WTC11 (cell line): ENCODE measurements around the gene TAF15. TPM values are rescaled to one million over a fixed set of nuclear protein-coding genes. Genes with fewer than 3 reads are reported as not detected.

Experiments
- ATAC-seq: fragments of 200-7000 bp; cut with Tn5 transposase; 2 replicates; pipeline ENCODE4 v1.10.0; 2021; ENCODE audit warnings: mild to moderate bottlenecking, moderate library complexity
- CTCF ChIA-PET: fragments of 300-600 bp; sonication (Branson Sonifier 250); formaldehyde crosslinking; loops from one replicate; lab custom pipeline; 2021; ENCODE audit warnings: antibody characterized with exemption; lab: Charles Lee
- POLR2A ChIA-PET: fragments of 350-600 bp; sonication (Branson Sonifier 250); formaldehyde crosslinking; loops from one replicate; lab custom pipeline; 2021; ENCODE audit warnings: antibody characterized with exemption; lab: Charles Lee
- DNase-seq: peaks from one replicate; pipeline ENCODE4 v3.0.0; 2021; ENCODE audit warnings: low spot score
- H3K27ac Mint-ChIP-seq: 2 replicates; pipeline ENCODE4 v1.8.0; 2021; ENCODE audit warnings: mixed read lengths
- H3K27me3 Mint-ChIP-seq: 2 replicates; pipeline ENCODE4 v1.8.0; 2021; ENCODE audit warnings: low read depth, mild to moderate bottlenecking, moderate library complexity, mixed read lengths
- H3K36me3 Mint-ChIP-seq: 2 replicates; pipeline ENCODE4 v1.8.0; 2021; ENCODE audit warnings: mixed read lengths
- H3K4me1 Mint-ChIP-seq: 2 replicates; pipeline ENCODE4 v1.8.0; 2022; ENCODE audit warnings: mixed read lengths
- H3K4me3 Mint-ChIP-seq: 2 replicates; pipeline ENCODE4 v1.8.0; 2021; ENCODE audit warnings: mild to moderate bottlenecking, moderate library complexity, mixed read lengths
- H3K9me3 Mint-ChIP-seq: 2 replicates; pipeline ENCODE4 v1.8.0; 2021; ENCODE audit warnings: mixed read lengths
- CBFB ChIP-seq: sonication (generic); formaldehyde crosslinking; IDR thresholded peaks from 2 replicates; pipeline ENCODE4 v1.8.1; 2022; ENCODE audit warnings: mild to moderate bottlenecking, low read depth, missing genetic modification reagents
- CREB1 ChIP-seq: sonication (generic); formaldehyde crosslinking; IDR thresholded peaks from 2 replicates; pipeline ENCODE4 v1.8.0; 2023; ENCODE audit warnings: mild to moderate bottlenecking, missing genetic modification reagents
- ELF4 ChIP-seq: sonication (generic); formaldehyde crosslinking; IDR thresholded peaks from 2 replicates; pipeline ENCODE4 v1.8.1; 2022; ENCODE audit warnings: low read depth, mild to moderate bottlenecking, moderate library complexity, missing genetic modification reagents
- HMGA2 ChIP-seq: fragments of 250-450 bp; sonication (Bioruptor Pico); IDR thresholded peaks from 2 replicates; pipeline ENCODE4 v1.4.0; 2021; ENCODE audit warnings: mild to moderate bottlenecking, moderate library complexity
- RELA ChIP-seq: sonication (generic); formaldehyde crosslinking; IDR thresholded peaks from 2 replicates; pipeline ENCODE4 v1.8.1; 2022; ENCODE audit warnings: missing genetic modification reagents, mild to moderate bottlenecking, borderline replicate concordance
- ZNF138 ChIP-seq: sonication (generic); formaldehyde crosslinking; conservative IDR thresholded peaks from 2 replicates; pipeline ENCODE4 v1.8.1; 2022; ENCODE audit warnings: mild to moderate bottlenecking, moderate library complexity, missing genetic modification reagents
- ZNF232 ChIP-seq: sonication (generic); formaldehyde crosslinking; IDR thresholded peaks from 2 replicates; pipeline ENCODE4 v1.8.0; 2022; ENCODE audit warnings: mild to moderate bottlenecking, missing genetic modification reagents
- total RNA-seq: library from RNA; stranded (reverse); gene quantifications from 3 replicates; pipeline ENCODE4 v1.2.3, GENCODE V29; 2021
- TF ChIP-seq, protein P1 (sequence below): fragments of 250-450 bp; sonication (Bioruptor Pico); IDR thresholded peaks from 2 replicates; pipeline ENCODE4 v1.9.0; 2021; ENCODE audit warnings: moderate library complexity, mild to moderate bottlenecking, inconsistent platforms, borderline replicate concordance
- TF ChIP-seq, protein P2 (sequence below): sonication (generic); formaldehyde crosslinking; IDR thresholded peaks from 2 replicates; pipeline ENCODE4 v1.8.0; 2023; ENCODE audit warnings: missing genetic modification reagents
- TF ChIP-seq, protein P3 (sequence below): sonication (generic); formaldehyde crosslinking; IDR thresholded peaks from 2 replicates; pipeline ENCODE4 v1.8.0; 2022; ENCODE audit warnings: mild to moderate bottlenecking, missing genetic modification reagents
- TF ChIP-seq, protein P4 (sequence below): fragments of 200-600 bp; IDR thresholded peaks from 2 replicates; pipeline ENCODE4 v1.8.0; 2022; ENCODE audit warnings: antibody characterized with exemption

Gene TAF15
- total RNA-seq, 1 experiment from 2014 or later, result 273 TPM

DNA sequence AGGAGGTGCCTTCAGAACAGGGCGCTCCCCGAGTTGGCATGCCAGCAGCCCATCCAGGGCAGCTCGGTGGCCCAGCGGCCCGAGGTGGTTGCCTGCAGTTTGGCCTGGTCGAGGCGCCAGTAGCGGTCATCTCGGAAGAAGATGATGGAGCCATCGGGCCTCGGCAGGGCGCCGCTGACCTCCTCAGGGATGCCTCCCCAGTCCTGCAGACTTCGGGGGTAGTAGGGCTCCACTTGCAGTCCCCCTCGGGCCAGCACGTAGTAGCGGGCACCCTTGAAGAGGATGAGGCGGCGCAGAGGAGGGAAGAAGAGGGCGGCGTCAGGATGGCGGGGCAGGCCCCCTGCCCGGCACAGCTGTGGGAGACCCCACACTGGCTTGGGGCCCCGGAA, 42.8 kb upstream of the TAF15 start:
- no peak for ATAC-seq
- no peak for DNase-seq
- Mint-ChIP-seq H3K4me1 (peaks cover 17% of the 10 kb centered on the region), H3K27me3 (peaks cover 6% of the 10 kb centered on the region), H3K36me3 (no peaks in the 10 kb centered on the region), H3K9me3 (0 out of 2 replicates have a peak, but pooled peaks cover 3% of the 10 kb centered on the region), H3K4me3 (no peak overlapping the region), H3K27ac (no peak overlapping the region)
- ChIA-PET POLR2A (no interaction called here), CTCF (interaction anchor here (0.8 to 4.6 kb wide), 7 partner anchors 11 to 43 kb away, joined by 3 to 161 read pairs (median 4); partner anchors contain the start of gene TAF15)
- TF ChIP-seq, protein P1, sequence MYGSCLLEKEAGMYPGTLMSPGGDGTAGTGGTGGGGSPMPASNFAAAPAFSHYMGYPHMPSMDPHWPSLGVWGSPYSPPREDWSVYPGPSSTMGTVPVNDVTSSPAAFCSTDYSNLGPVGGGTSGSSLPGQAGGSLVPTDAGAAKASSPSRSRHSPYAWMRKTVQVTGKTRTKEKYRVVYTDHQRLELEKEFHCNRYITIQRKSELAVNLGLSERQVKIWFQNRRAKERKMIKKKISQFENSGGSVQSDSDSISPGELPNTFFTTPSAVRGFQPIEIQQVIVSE (CRISPR knock-in tag), result no peak
- no peak for TF ChIP-seq ZNF232 (CRISPR knock-in tag)
- TF ChIP-seq, protein P2, sequence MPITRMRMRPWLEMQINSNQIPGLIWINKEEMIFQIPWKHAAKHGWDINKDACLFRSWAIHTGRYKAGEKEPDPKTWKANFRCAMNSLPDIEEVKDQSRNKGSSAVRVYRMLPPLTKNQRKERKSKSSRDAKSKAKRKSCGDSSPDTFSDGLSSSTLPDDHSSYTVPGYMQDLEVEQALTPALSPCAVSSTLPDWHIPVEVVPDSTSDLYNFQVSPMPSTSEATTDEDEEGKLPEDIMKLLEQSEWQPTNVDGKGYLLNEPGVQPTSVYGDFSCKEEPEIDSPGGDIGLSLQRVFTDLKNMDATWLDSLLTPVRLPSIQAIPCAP, result no peak
- no peak for TF ChIP-seq HMGA2 (CRISPR knock-in tag)
- TF ChIP-seq, protein P3, sequence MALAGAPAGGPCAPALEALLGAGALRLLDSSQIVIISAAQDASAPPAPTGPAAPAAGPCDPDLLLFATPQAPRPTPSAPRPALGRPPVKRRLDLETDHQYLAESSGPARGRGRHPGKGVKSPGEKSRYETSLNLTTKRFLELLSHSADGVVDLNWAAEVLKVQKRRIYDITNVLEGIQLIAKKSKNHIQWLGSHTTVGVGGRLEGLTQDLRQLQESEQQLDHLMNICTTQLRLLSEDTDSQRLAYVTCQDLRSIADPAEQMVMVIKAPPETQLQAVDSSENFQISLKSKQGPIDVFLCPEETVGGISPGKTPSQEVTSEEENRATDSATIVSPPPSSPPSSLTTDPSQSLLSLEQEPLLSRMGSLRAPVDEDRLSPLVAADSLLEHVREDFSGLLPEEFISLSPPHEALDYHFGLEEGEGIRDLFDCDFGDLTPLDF (CRISPR knock-in tag), result no peak
- no peak for TF ChIP-seq ZNF138

DNA sequence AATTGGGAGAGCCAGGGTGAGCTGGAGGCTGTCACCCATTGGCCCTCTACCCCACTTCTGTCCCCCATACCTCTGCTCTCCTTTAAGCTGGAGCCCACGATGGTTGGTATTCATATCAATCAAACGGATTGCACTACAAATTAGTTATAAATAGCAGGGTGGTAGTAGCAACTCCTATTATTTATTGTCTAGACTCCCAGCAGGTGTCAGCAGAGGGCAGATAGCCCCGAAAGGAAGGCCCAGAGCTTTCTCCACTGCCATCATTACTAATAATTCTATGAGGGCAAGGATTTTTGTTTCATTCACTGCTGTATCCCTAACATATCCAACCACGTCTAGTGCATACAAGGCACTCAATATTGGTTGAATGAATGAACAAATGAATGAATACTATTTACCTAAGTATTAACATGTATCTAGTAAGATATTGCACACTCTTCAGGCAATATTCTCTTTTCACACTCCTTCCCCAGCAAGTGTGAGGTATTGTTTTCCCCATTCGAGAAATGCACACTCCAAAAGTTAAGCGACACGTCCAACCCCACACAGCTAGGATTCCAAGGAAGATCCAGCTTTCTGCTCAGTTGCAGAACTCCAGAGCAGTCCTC, 42.3 kb upstream of the TAF15 start:
- no peak overlapping the region for H3K27ac Mint-ChIP-seq
- 0 out of 2 replicates have a peak, but pooled peaks cover 3% of the 10 kb centered on the region for H3K9me3 Mint-ChIP-seq
- ChIA-PET POLR2A (no interaction called here), CTCF (interaction anchor here (0.5 to 4.6 kb wide), 10 partner anchors 10 to 60 kb away, joined by 3 to 161 read pairs (median 4); partner anchors contain the start of gene TAF15)
- H3K4me3 Mint-ChIP-seq, result no peak overlapping the region
- ATAC-seq (no peak), DNase-seq (no peak)
- H3K27me3 Mint-ChIP-seq, result peaks cover 6% of the 10 kb centered on the region
- peaks cover 20% of the 10 kb centered on the region for H3K4me1 Mint-ChIP-seq
- no peaks in the 10 kb centered on the region for H3K36me3 Mint-ChIP-seq
- TF ChIP-seq CBFB (CRISPR knock-in tag), result no peak

DNA sequence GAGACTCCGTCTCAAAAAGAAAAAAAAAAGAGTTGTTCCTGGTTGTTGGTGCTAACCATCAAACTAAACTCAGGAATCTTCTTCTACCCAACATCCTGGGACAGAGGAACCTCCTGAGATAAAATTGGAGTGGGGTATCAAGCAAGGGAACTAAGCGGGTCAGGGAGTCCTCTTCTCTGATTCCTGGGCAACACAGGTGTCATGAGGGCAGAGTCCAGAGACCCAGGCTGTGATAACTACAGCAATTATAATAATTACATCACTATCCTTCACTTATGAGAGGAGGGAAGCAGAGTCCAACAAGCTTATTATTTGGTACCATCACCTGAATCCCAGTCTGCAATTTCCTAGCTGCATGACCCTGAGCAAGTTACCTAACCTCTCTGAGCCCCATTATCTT, 40.5 kb upstream of the TAF15 start:
- Mint-ChIP-seq H3K36me3 (no peaks in the 10 kb centered on the region), H3K4me3 (no peak overlapping the region), H3K4me1 (peaks cover 32% of the 10 kb centered on the region), H3K27ac (no peak overlapping the region), H3K9me3 (0 out of 2 replicates have a peak, but pooled peaks cover 3% of the 10 kb centered on the region), H3K27me3 (peaks cover 6% of the 10 kb centered on the region; the same call in 1 of the 2 replicates)
- ATAC-seq, result no peak
- no peak for DNase-seq
- ChIA-PET CTCF (interaction anchor here (1.3 kb wide), 2 partner anchors 36 to 40 kb away, joined by 4 to 7 read pairs; no protein-coding TSS in a partner anchor), POLR2A (no interaction called here)
- no peak for TF ChIP-seq CREB1 (CRISPR knock-in tag)
- no peak for TF ChIP-seq RELA

DNA sequence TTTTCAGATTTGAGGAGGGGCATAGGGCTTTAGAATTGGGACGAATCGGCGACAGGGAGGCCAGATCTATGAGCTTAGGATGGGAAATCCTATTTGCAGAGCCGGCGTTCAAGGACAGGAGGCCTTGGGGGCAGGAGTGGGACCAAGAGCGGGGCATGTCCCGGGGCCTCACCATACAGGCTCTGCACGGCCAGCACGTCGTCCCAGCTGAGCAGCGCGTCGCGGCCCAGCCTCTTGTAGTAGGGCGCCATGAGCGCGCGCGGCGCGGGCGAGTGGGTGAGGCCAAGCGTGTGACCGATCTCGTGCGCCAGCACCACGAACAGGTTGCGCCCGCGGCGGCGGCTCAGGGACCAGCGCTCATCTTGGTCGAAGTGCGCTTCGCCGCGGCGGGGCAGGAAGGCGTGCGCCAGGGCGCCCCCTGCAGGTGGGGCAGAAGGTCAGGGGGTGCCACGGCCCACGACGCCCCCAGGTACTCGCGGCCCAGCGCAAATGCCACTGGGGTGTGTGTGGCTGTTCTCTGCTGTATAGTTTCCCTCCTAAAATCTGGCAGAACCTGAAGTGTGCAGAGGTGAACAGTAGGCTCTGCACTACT, 39.3 kb upstream of the TAF15 start:
- Mint-ChIP-seq H3K4me1 (peaks cover 40% of the 10 kb centered on the region), H3K9me3 (0 out of 2 replicates have a peak, but pooled peaks cover 3% of the 10 kb centered on the region), H3K36me3 (no peaks in the 10 kb centered on the region), H3K27me3 (peaks cover 2% of the 10 kb centered on the region; the same call in 1 of the 2 replicates), H3K27ac (no peak overlapping the region), H3K4me3 (no peak overlapping the region)
- CTCF ChIA-PET, result interaction anchor here (0.7 to 2.4 kb wide), 6 partner anchors 10 to 39 kb away, joined by 3 to 10 read pairs (median 4); partner anchors contain the start of genes RASL10B and TAF15
- TF ChIP-seq, protein P4, sequence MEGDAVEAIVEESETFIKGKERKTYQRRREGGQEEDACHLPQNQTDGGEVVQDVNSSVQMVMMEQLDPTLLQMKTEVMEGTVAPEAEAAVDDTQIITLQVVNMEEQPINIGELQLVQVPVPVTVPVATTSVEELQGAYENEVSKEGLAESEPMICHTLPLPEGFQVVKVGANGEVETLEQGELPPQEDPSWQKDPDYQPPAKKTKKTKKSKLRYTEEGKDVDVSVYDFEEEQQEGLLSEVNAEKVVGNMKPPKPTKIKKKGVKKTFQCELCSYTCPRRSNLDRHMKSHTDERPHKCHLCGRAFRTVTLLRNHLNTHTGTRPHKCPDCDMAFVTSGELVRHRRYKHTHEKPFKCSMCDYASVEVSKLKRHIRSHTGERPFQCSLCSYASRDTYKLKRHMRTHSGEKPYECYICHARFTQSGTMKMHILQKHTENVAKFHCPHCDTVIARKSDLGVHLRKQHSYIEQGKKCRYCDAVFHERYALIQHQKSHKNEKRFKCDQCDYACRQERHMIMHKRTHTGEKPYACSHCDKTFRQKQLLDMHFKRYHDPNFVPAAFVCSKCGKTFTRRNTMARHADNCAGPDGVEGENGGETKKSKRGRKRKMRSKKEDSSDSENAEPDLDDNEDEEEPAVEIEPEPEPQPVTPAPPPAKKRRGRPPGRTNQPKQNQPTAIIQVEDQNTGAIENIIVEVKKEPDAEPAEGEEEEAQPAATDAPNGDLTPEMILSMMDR, result peak; percentile 54
- no peak for TF ChIP-seq ELF4 (CRISPR knock-in tag)
- POLR2A ChIA-PET, result interaction anchor here (0.9 kb wide), 1 partner anchor 39 kb away, joined by 3 read pairs; the partner anchor contains the start of gene TAF15
- no peak for ATAC-seq
- DNase-seq, result no peak
